NCI-H2081 (cell line): ENCODE data around the gene IGF2BP3.

ENCODE experiments used
- DNase-seq, 2 experiments: peaks; one replicate each; lab custom pipeline; 2025; lab: John Stamatoyannopoulos, UW

Gene IGF2BP3

GRCh38 chr7:23472046-23472445, 1.8 kb upstream of the IGF2BP3 start:
- peak; percentile 16 to 28 for DNase-seq

- peak; percentile 97 to 98 for DNase-seq
Observed at GRCh38 chr7:23471106-23471859, 992 bp upstream of the IGF2BP3 start.

- DNase-seq = no peak
Observed at GRCh38 chr7:23469961-23470250, 385 bp downstream of the IGF2BP3 start.

- peak; percentile 52 to 66 for DNase-seq
Observed at GRCh38 chr7:23469150-23469960, 936 bp downstream of the IGF2BP3 start.

- DNase-seq = no peak
Observed at GRCh38 chr7:23468526-23469149, 1.7 kb downstream of the IGF2BP3 start.

GRCh38 chr7:23467806-23468525, 2.3 kb downstream of the IGF2BP3 start:
- DNase-seq = peak; percentile 28 to 56

- DNase-seq = no peak
Observed at GRCh38 chr7:23467291-23467805, 2.9 kb downstream of the IGF2BP3 start.

GRCh38 chr7:23462846-23463245, 7.4 kb downstream of the IGF2BP3 start:
- peak in 1 of 2 experiments; percentile 20 for DNase-seq

- DNase-seq = no peak
Observed at GRCh38 chr7:23458044-23458443, 12.2 kb downstream of the IGF2BP3 start.

- DNase-seq = no peak
Observed at GRCh38 chr7:23456093-23456492, 14.2 kb downstream of the IGF2BP3 start.

- no peak for DNase-seq
Observed at GRCh38 chr7:23454881-23455526, 15.3 kb downstream of the IGF2BP3 start.

- no peak for DNase-seq
Observed at GRCh38 chr7:23450518-23450917, 19.8 kb downstream of the IGF2BP3 start.

GRCh38 chr7:23449941-23450340, 20.4 kb downstream of the IGF2BP3 start:
- DNase-seq = no peak

GRCh38 chr7:23445326-23445725, 25.0 kb downstream of the IGF2BP3 start:
- DNase-seq = no peak

GRCh38 chr7:23443974-23444373, 26.3 kb downstream of the IGF2BP3 start:
- DNase-seq = no peak

GRCh38 chr7:23438171-23438570, 32.1 kb downstream of the IGF2BP3 start:
- DNase-seq = no peak

- no peak for DNase-seq
Observed at GRCh38 chr7:23434147-23434917, 36.0 kb downstream of the IGF2BP3 start.

GRCh38 chr7:23431702-23432199, 38.5 kb downstream of the IGF2BP3 start:
- DNase-seq = no peak

- DNase-seq = no peak
Observed at GRCh38 chr7:23430893-23431259, 39.4 kb downstream of the IGF2BP3 start.

- no peak for DNase-seq
Observed at GRCh38 chr7:23426876-23427275, 43.4 kb downstream of the IGF2BP3 start.

GRCh38 chr7:23422909-23423308, 47.4 kb downstream of the IGF2BP3 start:
- no peak for DNase-seq
